Mucosa of rectum (tissue), 2 donors: ENCODE measurements around the gene FSTL5.

Source experiments
- H3K27ac ChIP-seq, 2 donors: one replicate each; pipeline ENCODE4 v1.7.0; 2013; ENCODE audit warnings: inconsistent platforms in 2 of 2, low read depth in 2 of 2, low read length in 2 of 2
- H3K27me3 ChIP-seq, 2 donors: one replicate each; pipeline ENCODE4 v1.7.0; 2013; ENCODE audit warnings: low read length in 2 of 2; ENCODE audit not compliant: control insufficient read depth in 2 of 2, insufficient read depth in 2 of 2
- H3K36me3 ChIP-seq, 2 donors: one replicate each; pipeline ENCODE4 v1.7.0; 2013; ENCODE audit warnings: low read length in 2 of 2; ENCODE audit not compliant: control insufficient read depth in 2 of 2, insufficient read depth in 2 of 2
- H3K4me1 ChIP-seq, 2 donors: one replicate each; pipeline ENCODE4 v1.7.0; 2013; ENCODE audit warnings: low read length in 2 of 2, mild to moderate bottlenecking in 1 of 2; ENCODE audit not compliant: control insufficient read depth in 2 of 2, insufficient read depth in 2 of 2
- H3K4me3 ChIP-seq, 2 donors: one replicate each; pipeline ENCODE4 v1.7.0; 2013; ENCODE audit warnings: low read length in 2 of 2
- H3K9ac ChIP-seq, 2 donors: one replicate each; pipeline ENCODE4 v1.7.0; 2013; ENCODE audit warnings: low read length in 2 of 2, low read depth in 1 of 2, mild to moderate bottlenecking in 1 of 2
- H3K9me3 ChIP-seq, 2 donors: one replicate each; pipeline ENCODE4 v1.7.0; 2013; ENCODE audit warnings: low read length in 2 of 2; ENCODE audit not compliant: control insufficient read depth in 2 of 2
- donor health status: healthy.
- donor health status: Normal muscosa, but diverticular disease.

Gene FSTL5

GRCh38 chr4:161517941-161518340 is 645.9 kb downstream of the FSTL5 start:
- Histone ChIP-seq H3K4me1 (no peaks in the 10 kb centered on the region), H3K4me3 (no peak overlapping the region), H3K27me3 (no peaks in the 10 kb centered on the region), H3K9me3 (no peaks in the 10 kb centered on the region), H3K36me3 (no peaks in the 10 kb centered on the region), H3K27ac (no peak overlapping the region), H3K9ac (no peak overlapping the region)

DNA sequence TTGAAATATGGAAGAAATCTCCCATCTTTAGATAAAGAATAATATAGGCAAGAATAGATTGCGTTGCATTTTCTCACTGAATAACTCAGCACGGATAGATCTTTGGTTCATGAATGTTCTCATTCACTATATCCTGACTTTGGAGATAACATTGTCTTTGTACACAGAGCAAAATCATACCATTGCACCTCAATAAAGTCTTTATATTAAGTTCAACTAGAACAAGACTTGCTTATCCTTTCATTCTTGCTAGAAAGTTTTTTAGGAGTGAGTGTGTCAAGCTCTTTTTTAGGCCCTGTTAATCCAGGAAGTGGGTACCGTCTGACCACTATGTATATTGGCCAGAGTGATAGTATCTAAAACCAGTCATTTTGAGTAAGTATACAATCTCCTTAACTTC is 658.7 kb downstream of the FSTL5 start:
- Histone ChIP-seq H3K36me3 (no peaks in the 10 kb centered on the region), H3K9ac (no peak overlapping the region), H3K27ac (no peak overlapping the region), H3K9me3 (no peaks in the 10 kb centered on the region), H3K4me1 (no peaks in the 10 kb centered on the region), H3K4me3 (no peak overlapping the region), H3K27me3 (no peaks in the 10 kb centered on the region)

GRCh38 chr4:161498155-161498554 is 665.6 kb downstream of the FSTL5 start:
- Histone ChIP-seq H3K9ac (no peak overlapping the region), H3K4me3 (no peak overlapping the region), H3K4me1 (no peaks in the 10 kb centered on the region), H3K27ac (no peak overlapping the region), H3K27me3 (no peaks in the 10 kb centered on the region), H3K9me3 (no peaks in the 10 kb centered on the region), H3K36me3 (no peaks in the 10 kb centered on the region)

- Histone ChIP-seq H3K9ac (no peak overlapping the region), H3K4me3 (no peak overlapping the region), H3K27ac (no peak overlapping the region), H3K4me1 (no peaks in the 10 kb centered on the region), H3K9me3 (no peaks in the 10 kb centered on the region), H3K36me3 (no peaks in the 10 kb centered on the region), H3K27me3 (no peaks in the 10 kb centered on the region)
These were observed 677.3 kb downstream of the FSTL5 start for GRCh38 chr4:161486461-161486860.

- H3K4me3 ChIP-seq = no peak overlapping the region
- H3K4me1 ChIP-seq = no peaks in the 10 kb centered on the region
- no peaks in the 10 kb centered on the region for H3K27me3 ChIP-seq
- no peaks in the 10 kb centered on the region for H3K36me3 ChIP-seq
- no peak overlapping the region for H3K9ac ChIP-seq
- no peaks in the 10 kb centered on the region for H3K9me3 ChIP-seq
- H3K27ac ChIP-seq = no peak overlapping the region
These were observed 697.5 kb downstream of the FSTL5 start for GRCh38 chr4:161466316-161466715.

GRCh38 chr4:161463436-161463835 is 700.4 kb downstream of the FSTL5 start:
- Histone ChIP-seq H3K36me3 (no peaks in the 10 kb centered on the region), H3K4me3 (no peak overlapping the region), H3K9me3 (no peaks in the 10 kb centered on the region), H3K9ac (no peak overlapping the region), H3K27me3 (no peaks in the 10 kb centered on the region), H3K4me1 (no peaks in the 10 kb centered on the region), H3K27ac (no peak overlapping the region)

- Histone ChIP-seq H3K27ac (no peak overlapping the region), H3K36me3 (no peaks in the 10 kb centered on the region), H3K4me1 (no peaks in the 10 kb centered on the region), H3K4me3 (no peak overlapping the region), H3K27me3 (no peaks in the 10 kb centered on the region), H3K9me3 (no peaks in the 10 kb centered on the region), H3K9ac (no peak overlapping the region)
These were observed 705.9 kb downstream of the FSTL5 start for GRCh38 chr4:161457906-161458305.

DNA sequence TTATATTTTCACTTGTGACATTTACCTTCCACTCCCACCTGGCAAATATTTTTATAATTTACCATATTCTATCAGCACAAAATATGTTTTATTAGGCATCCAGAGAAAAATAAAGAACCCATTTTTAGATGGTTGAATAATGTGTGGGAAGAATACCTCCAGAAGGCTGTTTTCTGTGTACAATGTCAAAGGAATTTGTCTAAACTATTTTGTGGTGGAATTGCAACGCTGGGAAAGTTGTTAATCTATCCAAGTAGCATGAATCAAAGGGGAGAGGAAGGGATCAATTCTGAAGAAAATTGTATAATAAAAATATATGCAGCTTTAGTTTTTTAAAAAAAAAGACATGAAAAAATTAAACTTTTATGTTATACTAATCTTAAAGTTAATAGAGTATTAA is 706.5 kb downstream of the FSTL5 start:
- no peaks in the 10 kb centered on the region for H3K4me1 ChIP-seq
- no peaks in the 10 kb centered on the region for H3K36me3 ChIP-seq
- H3K27me3 ChIP-seq = no peaks in the 10 kb centered on the region
- no peak overlapping the region for H3K4me3 ChIP-seq
- H3K9me3 ChIP-seq = no peaks in the 10 kb centered on the region
- H3K9ac ChIP-seq = no peak overlapping the region
- no peak overlapping the region for H3K27ac ChIP-seq

DNA sequence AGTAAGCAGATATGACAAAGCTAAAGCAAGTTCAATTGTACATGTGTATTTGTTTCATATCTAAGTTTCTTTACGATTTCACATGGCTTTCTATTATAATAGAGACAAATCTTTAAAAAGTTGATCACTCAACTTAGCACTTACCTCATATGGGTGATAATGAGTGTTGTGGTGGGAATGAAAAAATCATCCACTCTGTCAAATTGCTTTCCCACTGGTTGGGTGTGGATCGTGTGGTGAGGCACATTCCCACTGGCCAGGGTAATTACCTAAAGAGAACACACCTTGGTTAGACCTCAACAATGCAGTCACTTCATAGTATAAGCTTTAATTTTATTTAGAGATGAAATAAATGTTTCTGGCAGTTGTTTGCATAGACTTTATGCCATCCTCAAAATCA is 708.9 kb downstream of the FSTL5 start:
- Histone ChIP-seq H3K36me3 (no peaks in the 10 kb centered on the region), H3K4me3 (no peak overlapping the region), H3K4me1 (no peaks in the 10 kb centered on the region), H3K9me3 (no peaks in the 10 kb centered on the region), H3K27ac (no peak overlapping the region), H3K9ac (no peak overlapping the region), H3K27me3 (no peaks in the 10 kb centered on the region)

- Histone ChIP-seq H3K27ac (no peak overlapping the region), H3K4me1 (no peaks in the 10 kb centered on the region), H3K9ac (no peak overlapping the region), H3K4me3 (no peak overlapping the region), H3K27me3 (no peaks in the 10 kb centered on the region), H3K36me3 (no peaks in the 10 kb centered on the region), H3K9me3 (no peaks in the 10 kb centered on the region)
These were observed 715.1 kb downstream of the FSTL5 start for GRCh38 chr4:161448550-161449180.

GRCh38 chr4:161444626-161445025 is 719.2 kb downstream of the FSTL5 start:
- Histone ChIP-seq H3K4me1 (no peaks in the 10 kb centered on the region), H3K4me3 (no peak overlapping the region), H3K27me3 (no peaks in the 10 kb centered on the region), H3K9ac (no peak overlapping the region), H3K36me3 (no peaks in the 10 kb centered on the region), H3K9me3 (no peaks in the 10 kb centered on the region), H3K27ac (no peak overlapping the region)
